HG02798 (cell line): Measurements from ENCODE around the gene SUN1.
"Not testable (repeated sequence)": the region's sequence is repeated elsewhere in the genome, so short reads cannot be mapped to it uniquely, and the experiment has no call there.

Source experiments
- ATAC-seq: cut with Tn5 transposase; IDR thresholded peaks from one replicate; pipeline ENCODE4 v1.9.1; 2021; ENCODE audit warnings: mild to moderate bottlenecking; ENCODE audit not compliant: unreplicated experiment, poor library complexity

The SUN1 gene

GRCh38 chr7:833601-834258, 1.5 kb downstream of the SUN1 start:
- no peak for ATAC-seq

DNA sequence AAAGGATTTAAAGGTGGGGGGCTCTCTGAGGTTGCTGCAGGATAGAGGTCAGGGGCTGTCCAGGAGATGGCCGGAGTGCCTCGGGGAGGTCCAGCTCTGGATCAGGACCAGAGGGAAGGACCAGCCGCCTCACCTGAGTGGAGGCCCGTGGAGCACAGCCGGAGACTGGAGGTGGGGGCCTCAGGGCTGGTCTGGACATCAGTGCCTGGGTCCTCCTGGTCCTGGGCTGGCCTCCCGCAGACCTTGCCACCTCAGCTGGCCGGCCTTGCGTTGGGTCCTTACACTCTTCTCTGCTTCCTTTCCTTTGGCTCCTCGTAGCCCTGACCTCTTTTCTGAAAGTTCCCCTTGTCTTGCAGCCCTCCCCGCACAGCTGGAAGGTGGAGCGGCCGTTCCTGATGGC, 2.0 kb downstream of the SUN1 start:
- no peak for ATAC-seq

GRCh38 chr7:835021-835420, 2.7 kb downstream of the SUN1 start:
- ATAC-seq: no peak

DNA sequence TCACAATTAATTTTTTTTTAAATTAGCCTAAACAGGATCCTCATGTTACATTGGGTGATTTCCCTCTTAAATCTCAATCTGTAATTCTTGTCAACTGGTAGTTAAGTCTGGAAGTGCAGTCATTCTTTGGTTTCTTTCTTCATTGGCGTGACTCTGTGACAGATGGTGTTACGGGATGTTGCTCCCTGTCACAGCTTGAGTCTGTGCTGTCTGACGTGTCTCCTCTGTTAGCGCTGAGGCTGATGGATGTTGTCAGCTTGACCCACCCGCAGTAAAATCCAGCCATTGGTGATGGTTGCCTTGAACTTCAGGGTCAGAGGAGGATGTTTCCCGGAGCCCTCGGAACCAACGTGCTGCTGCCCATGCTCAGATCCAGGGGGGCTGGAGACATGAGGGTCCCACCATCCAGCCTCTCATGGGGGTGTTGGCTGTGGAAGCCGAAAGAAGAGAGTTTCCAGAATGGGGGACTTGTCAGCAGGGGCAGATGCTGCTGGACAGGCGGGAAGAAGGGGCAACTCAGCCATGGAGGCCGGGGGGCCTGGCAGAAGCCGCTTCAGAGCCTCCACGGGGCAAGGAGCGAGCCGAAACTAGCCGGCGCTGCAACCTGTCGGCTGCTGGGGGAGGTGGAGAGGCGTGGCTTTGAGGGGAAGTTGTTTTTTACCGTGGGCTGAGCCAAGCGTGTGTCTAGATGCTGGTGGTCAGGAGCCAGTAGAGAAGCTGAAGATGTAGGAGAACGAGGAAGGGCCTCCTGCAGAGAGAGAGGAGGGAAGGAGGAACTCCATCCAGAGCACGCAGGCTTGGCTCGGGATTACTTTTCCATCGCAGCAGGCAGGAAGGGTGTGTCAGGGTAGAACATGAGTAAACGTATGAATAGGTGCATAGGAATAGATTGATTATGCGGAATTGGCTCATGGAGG, 3.5 kb downstream of the SUN1 start:
- no peak for ATAC-seq

DNA sequence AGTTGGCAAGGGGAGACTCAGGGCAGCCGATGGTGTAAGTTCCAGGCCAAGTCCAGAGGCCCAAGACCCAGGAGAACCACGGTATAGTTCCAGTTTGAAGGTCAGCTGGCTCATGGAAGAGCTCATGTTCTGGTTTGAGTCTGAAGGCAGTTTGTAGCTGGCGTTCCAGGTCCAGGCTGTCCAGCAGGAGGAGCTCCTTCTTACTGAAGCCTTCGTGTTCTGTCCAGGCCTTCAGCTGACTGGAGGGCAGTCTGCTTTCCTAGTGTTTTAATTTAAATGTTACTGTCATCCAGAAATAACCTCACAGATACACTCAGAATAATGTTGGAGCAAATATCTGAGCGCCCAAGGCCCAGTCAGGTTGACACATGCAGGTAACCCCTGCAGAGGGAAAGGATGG, 4.2 kb downstream of the SUN1 start:
- no peak for ATAC-seq

DNA sequence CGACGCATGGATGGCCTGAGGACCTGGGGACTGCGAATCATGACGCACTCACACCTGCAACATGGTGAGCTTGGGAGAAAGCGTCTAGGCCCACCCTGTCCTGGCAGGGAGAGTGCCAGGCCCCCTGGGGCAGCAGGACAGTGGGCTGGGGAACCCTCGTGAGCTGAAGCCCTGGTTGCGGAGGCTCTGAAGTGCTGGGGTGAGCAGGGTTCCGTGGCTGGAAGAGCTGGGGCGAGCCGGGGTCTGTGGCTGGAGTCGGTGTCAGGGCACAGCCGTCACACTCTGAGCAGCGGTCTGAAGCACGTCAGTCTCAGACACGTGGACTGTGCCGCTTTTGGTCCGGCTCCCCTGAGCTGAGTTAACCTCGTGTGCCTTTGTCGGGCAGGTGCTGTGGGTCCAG, 4.7 kb downstream of the SUN1 start:
- no peak for ATAC-seq

DNA sequence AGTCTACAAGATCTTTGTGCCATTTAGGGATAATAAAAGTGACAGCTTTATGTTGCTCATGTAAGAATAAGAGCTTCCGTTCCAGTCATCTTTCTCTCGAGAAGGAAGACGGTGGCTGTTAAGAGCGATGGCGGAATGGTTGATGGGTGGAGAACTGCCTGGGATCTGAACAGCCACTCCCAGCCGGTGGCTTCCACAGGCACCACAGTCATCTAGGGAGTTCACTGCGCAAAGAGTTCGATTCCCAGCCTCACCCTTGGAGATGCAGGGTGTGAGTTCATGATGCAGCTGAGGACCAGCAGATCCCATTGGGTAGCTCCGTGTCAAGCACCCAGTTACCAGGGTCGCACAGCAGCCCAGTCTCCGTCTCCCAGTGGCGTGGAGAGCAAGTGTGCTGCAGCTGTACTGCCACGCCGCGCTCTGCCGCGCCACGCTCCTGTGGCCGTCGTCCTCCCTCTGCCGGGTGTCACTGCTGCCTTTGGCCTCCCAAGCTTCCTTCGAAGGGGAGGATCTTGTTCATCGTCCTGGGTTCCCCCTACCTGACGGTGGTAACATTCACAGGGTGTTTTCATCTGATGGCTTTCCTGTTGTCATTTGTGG, 7.8 kb downstream of the SUN1 start:
- ATAC-seq: no peak

- ATAC-seq: no peak
Measured at GRCh38 chr7:841943-842342, 9.7 kb downstream of the SUN1 start.

DNA sequence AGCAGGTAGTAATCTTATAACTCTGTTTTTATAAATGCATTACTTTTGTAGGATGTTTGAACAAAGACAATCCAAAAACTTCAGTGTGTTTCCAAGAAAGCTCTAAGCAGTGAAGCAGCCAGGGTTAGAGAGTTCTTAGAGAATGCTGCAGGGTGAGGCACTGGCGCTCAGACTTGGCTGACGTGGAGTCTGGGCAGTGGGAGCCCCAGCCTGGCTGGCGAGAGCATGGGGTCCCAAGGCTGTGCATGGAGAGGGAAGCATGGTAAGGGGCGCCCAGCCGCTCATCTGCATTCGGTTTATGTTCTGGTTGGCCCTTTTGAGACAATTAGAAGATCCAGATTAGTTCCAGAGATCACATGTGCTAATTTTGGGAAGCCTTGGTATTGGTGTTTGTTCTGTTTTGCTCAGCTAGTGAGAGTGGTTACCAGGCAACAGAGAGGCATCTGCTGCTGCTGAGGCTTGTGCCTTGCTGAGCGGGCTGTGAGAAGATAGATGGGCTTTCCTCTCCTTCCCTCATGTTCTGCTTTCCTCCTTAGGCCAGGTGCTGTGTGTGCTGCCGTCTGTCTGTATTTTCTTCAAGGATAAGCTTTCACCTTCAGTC, 10.3 kb downstream of the SUN1 start:
- no peak for ATAC-seq

GRCh38 chr7:843230-843629, 11.0 kb downstream of the SUN1 start:
- no peak for ATAC-seq

DNA sequence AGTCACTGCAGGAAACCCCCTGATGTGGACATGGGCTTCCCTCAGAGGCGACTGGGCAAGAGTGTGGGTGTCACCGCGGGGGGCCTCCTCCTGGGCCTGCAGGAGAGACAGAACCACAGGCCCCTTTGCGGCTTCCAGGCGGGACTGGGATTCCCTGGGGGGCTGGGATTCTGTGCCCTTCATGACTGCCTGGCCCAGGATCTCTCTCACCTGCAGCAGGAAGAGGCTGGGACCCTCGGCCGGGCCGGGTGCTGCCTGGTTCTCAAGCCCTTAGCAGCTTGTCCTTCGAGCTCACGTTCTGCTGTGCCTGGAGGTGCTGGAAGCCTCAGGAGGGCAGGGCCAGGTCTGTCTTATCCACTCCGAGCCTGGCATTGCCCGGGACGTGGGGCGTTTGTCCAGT, 11.8 kb downstream of the SUN1 start:
- no peak for ATAC-seq

DNA sequence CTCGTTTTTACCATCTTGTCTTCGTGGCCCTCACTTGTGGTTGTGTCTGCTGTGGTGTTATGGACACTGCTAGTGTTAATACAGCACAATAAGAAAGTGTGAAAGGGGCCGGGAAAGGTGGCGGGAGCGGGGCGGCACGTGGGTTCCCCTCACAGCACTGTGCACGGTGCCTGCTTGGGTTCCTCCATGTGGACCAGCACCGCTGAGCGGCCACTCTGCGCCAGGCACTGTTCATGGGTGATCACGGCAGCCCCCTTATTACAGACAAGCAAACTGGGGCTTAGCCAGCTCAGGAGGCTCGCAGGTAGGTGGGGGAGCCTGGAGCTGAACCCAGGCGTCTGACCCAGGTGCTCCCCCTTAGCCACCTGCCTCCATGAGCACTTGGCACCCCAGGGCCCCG, 12.2 kb downstream of the SUN1 start:
- no peak for ATAC-seq

DNA sequence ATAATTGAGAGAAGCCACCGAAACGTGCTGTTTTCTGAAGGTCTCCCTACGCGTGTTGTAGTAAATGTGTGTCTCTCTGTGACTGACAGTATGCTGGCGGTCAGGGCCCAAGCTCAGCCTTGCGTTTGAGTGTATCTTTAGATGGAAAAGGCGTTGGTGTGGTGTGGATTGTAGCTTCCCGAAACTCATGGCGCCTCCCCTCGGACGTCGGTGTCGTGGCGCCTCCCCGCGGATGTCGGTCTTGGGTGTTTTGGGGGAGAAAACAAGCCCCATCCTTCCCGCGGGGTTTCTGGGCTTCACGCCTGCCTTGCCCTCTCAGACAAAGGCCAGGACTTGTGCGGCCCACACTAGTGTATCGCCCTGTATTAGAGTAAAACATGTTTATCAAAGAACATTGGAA, 12.8 kb downstream of the SUN1 start:
- ATAC-seq: no peak

DNA sequence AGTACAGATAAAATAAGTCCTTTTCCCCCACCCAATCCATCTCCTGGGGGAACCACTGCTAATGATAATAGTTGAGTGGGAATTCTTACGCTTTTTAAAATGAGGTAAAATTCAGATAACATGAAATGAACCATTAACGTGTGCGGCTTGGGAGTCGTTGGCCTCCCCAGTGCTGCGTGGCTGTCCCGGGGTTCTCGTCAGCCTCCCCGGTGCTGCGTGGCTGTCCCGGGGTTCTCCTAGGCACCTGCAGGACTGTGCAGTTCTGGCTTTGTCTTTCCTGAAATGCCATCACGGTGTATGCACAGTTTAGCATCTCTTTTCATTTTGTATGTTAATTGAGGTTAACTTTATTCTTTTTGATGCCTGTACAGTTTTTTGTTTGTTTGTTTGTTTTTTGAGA, 13.5 kb downstream of the SUN1 start:
- ATAC-seq: no peak

GRCh38 chr7:846958-847650, 14.8 kb downstream of the SUN1 start:
- ATAC-seq: peak; percentile 44

GRCh38 chr7:847728-848127, 15.5 kb downstream of the SUN1 start:
- not testable (repeated sequence) for ATAC-seq

DNA sequence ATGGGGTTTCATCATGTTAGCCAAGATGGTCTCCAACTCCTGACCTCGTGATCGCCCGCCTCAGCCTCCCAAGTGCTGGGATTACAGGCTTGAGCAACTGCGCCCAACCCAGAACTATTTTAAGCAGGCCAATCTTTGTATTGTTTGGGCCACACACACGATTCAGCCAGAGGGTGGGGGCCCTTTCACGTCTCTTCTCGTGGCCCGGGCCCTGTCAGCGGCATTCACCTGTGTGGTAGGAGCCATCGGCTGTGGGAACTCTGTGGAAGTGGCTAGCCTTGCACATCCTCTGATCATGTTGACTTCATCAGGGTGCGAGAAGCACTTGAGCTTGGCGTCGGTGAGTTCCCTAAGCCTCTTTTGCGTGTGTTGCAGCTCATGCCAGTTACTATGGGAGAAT, 16.9 kb downstream of the SUN1 start:
- ATAC-seq: no peak

- no peak for ATAC-seq
Measured at GRCh38 chr7:849781-850180, 17.5 kb downstream of the SUN1 start.

DNA sequence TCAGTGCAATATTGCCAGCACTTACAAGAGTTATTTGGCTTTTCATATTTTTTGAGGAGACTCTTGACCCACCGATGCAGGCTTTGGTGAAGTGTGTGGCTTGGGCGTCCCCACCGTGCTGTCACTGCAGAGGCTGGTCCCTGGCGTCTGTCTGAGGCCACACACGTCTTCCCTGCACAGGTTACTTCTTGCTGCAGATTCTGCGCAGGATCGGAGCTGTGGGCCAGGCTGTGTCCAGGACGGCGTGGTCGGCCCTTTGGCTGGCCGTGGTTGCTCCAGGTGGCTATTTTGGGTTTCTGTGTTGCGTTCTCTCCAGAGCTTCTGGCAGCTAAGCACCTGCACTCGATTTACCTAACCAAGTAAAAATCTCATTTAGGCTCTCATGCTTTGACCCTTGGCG, 18.9 kb downstream of the SUN1 start:
- no peak for ATAC-seq

GRCh38 chr7:853366-854117, 21.3 kb downstream of the SUN1 start:
- ATAC-seq: no peak
